Spleen (tissue), 11 donors: ENCODE measurements around the gene HDAC4. TPM values are rescaled to one million over a fixed set of nuclear protein-coding genes. Genes with fewer than 3 reads are reported as not detected.
A peak's percentile ranks its signal among the peaks of the same experiment; 100 is the strongest.

Experiments used
- DNase-seq: peaks from one replicate; pipeline ENCODE4 v3.0.0-alpha.2; 2020
- H3K27ac ChIP-seq, 8 donors: fragments of 200-600 bp; sonication (generic) in 7 of 8; 1 replicate in 4 of 8; 2 replicates in 4 of 8; pipeline versions ENCODE4 v1.5.0 to v1.8.0; 2016 to 2021; ENCODE audit warnings: inconsistent platforms in 4 of 8, mild to moderate bottlenecking in 4 of 8, moderate library complexity in 1 of 8
- H3K27me3 ChIP-seq, 7 donors: fragments of 200-600 bp; sonication (generic) in 6 of 7; replicated peaks in 1 of 7; 1 replicate in 4 of 7; 2 replicates in 3 of 7; pipeline versions ENCODE4 v1.5.0 to v1.8.0; 2016 to 2021; ENCODE audit warnings: inconsistent platforms in 3 of 7, mild to moderate bottlenecking in 1 of 7
- H3K36me3 ChIP-seq, 6 donors: fragments of 200-600 bp; sonication (generic) in 5 of 6; 1 replicate in 4 of 6; 2 replicates in 2 of 6; pipeline versions ENCODE4 v1.5.0 to v1.8.0; 2016 to 2021; ENCODE audit warnings: inconsistent platforms in 2 of 6
- H3K4me1 ChIP-seq, 6 donors: fragments of 200-600 bp; sonication (generic) in 5 of 6; 1 replicate in 3 of 6; 2 replicates in 3 of 6; pipeline versions ENCODE4 v1.5.0 to v1.8.0; 2016 to 2021; ENCODE audit warnings: inconsistent platforms in 3 of 6
- H3K4me3 ChIP-seq, 8 donors: fragments of 200-600 bp; sonication (generic) in 7 of 8; 1 replicate in 4 of 8; 2 replicates in 4 of 8; pipeline versions ENCODE4 v1.5.0 to v1.8.0; 2016 to 2021; ENCODE audit warnings: inconsistent platforms in 4 of 8, mild to moderate bottlenecking in 4 of 8, moderate library complexity in 2 of 8
- H3K9me3 ChIP-seq, 8 donors: fragments of 200-600 bp; sonication (generic) in 7 of 8; 1 replicate in 4 of 8; 2 replicates in 4 of 8; pipeline versions ENCODE4 v1.5.0 to v1.8.0; 2016 to 2021; ENCODE audit warnings: inconsistent platforms in 4 of 8
- CTCF ChIP-seq, 11 experiments: fragments of 200-600 bp in 7 of 11; fragments of 450-650 bp in 4 of 11; sonication (generic) in 4 of 11; IDR thresholded peaks in 8 of 11; conservative IDR thresholded peaks in 3 of 11; 1 replicate in 7 of 11; 2 replicates in 4 of 11; pipeline versions ENCODE4 v1.4.0 to v1.8.0; 2016 to 2021; ENCODE audit warnings: antibody characterized with exemption in 11 of 11, inconsistent platforms in 4 of 11, mild to moderate bottlenecking in 1 of 11
- POLR2A ChIP-seq, 3 donors: fragments of 450-650 bp; IDR thresholded peaks; one replicate each; pipeline ENCODE4 v1.5.1; 2017; ENCODE audit warnings: antibody characterized with exemption in 3 of 3, mild to moderate bottlenecking in 1 of 3
- POLR2AphosphoS5 ChIP-seq, 3 donors: sonication (generic); formaldehyde crosslinking; IDR thresholded peaks; one replicate each; pipeline ENCODE4 v1.5.1; 2017; ENCODE audit warnings: antibody characterized with exemption in 3 of 3
- WGBS, 5 donors: extraction: QIAGEN DNeasy Blood & Tissue Kit in 3 of 5; methylation state at CpG; one replicate each; pipeline versions ENCODE4 v1.1.5 to v1.1.7; 2013 to 2018; 5-methylcytosine and 5-hydroxymethylcytosine counted together
- intact Hi-C: fragments of 100-400 bp; cut with DNase I; formaldehyde crosslinking; loops from one replicate; pipeline ENCODE4 v1.15.0; 2023; ENCODE audit warnings: low total_unique reads
- polyA plus RNA-seq, 3 donors: library from polyadenylated mRNA; stranded (reverse); fragments of 200-250 nt; gene quantifications; one replicate each; pipeline ENCODE4 v1.2.1, GENCODE V29; 2013
- total RNA-seq, 7 donors: library from RNA; depleted of rRNA in 3 of 7; stranded (reverse); fragments of >200 nt in 3 of 7; fragmentation: NEBNext Ultra II Directional in 4 of 7; extraction: Animal tissue kit (Norgen Biotek cat#: 25700) in 4 of 7; gene quantifications; one replicate each; pipeline versions ENCODE4 v1.1.0 to v1.2.1, GENCODE V29; 2016 to 2021
- donor health status: healthy with polysubstance abuse.
- donor health status: DM: no; HTN: no; CAD: no; lungs with moderate emphysema.
- donor health status: DM: no; HTN: no; CAD: no.
- donor health status: Bipolar disorder and iron deficiency.
- donor health status: healthy.
- donor health status: DM: no; HTN: no; CAD: no.
- donor health status: DM: yes; HTN: yes; CAD: no.

Gene HDAC4
- total and polyA plus RNA-seq, 10 donors: 3.2 to 122 (median 69.5) TPM

- H3K4me3 ChIP-seq: no peak overlapping the region
- TF ChIP-seq POLR2AphosphoS5 (IDR thresholded peaks at IDR 0.05): peak in 1 of 3 donors; percentile 25
- no peak for TF ChIP-seq POLR2A (IDR thresholded peaks at IDR 0.05)
- peak in 10 of 11 experiments; percentile 37 to 74 (median 65) for TF ChIP-seq CTCF (IDR thresholded peaks at IDR 0.05 in 8 of 11, conservative IDR thresholded peaks at IDR 0.05 in 3 of 11)
- no peaks in the 10 kb centered on the region for H3K27me3 ChIP-seq
- 81 to 88% (median 85%) methylated on average over 25 to 29 of the region's 29 CpGs for WGBS, 5 donors
- no peaks in the 10 kb centered on the region for H3K9me3 ChIP-seq
- intact Hi-C loops: no loop called here
- no peaks in the 10 kb centered on the region for H3K4me1 ChIP-seq
- no peak overlapping the region for H3K27ac ChIP-seq
- H3K36me3 ChIP-seq: peaks cover 0 to 100% (median 58%) of the 10 kb centered on the region in 6 donors
- DNase-seq: peak; percentile 58
These were observed 256.7 kb downstream of the HDAC4 start for GRCh38 chr2:239143858-239144712.

GRCh38 chr2:239142806-239143205 is 258.0 kb downstream of the HDAC4 start:
- 94 to 97% (median 95%) methylated on average over 8 to 9 of the region's 9 CpGs for WGBS, 5 donors
- intact Hi-C loops: no loop called here
- H3K4me3 ChIP-seq: no peak overlapping the region
- TF ChIP-seq POLR2A (IDR thresholded peaks at IDR 0.05): no peak
- TF ChIP-seq POLR2AphosphoS5 (IDR thresholded peaks at IDR 0.05): no peak
- no peak for TF ChIP-seq CTCF (IDR thresholded peaks at IDR 0.05 in 8 of 11, conservative IDR thresholded peaks at IDR 0.05 in 3 of 11)
- no peak for DNase-seq
- no peak overlapping the region for H3K27ac ChIP-seq
- no peaks in the 10 kb centered on the region for H3K27me3 ChIP-seq
- H3K36me3 ChIP-seq: peaks cover 0 to 100% (median 63%) of the 10 kb centered on the region in 6 donors
- H3K9me3 ChIP-seq: no peaks in the 10 kb centered on the region
- H3K4me1 ChIP-seq: peaks cover 0 to 7% (median 0%) of the 10 kb centered on the region in 6 donors

GRCh38 chr2:239142296-239142695 is 258.5 kb downstream of the HDAC4 start:
- WGBS, 5 donors: 95 to 97% (median 96%) methylated on average over 12 to 13 of the region's 13 CpGs
- Histone ChIP-seq H3K9me3 (no peaks in the 10 kb centered on the region), H3K36me3 (peaks cover 0 to 100% (median 65%) of the 10 kb centered on the region in 6 donors), H3K27ac (no peak overlapping the region), H3K4me1 (peaks cover 0 to 10% (median 1%) of the 10 kb centered on the region in 6 donors), H3K4me3 (no peak overlapping the region), H3K27me3 (no peaks in the 10 kb centered on the region)
- peak in 1 of 3 donors; percentile 20 for TF ChIP-seq POLR2AphosphoS5 (IDR thresholded peaks at IDR 0.05)
- no peak for TF ChIP-seq CTCF (IDR thresholded peaks at IDR 0.05 in 8 of 11, conservative IDR thresholded peaks at IDR 0.05 in 3 of 11)
- TF ChIP-seq POLR2A (IDR thresholded peaks at IDR 0.05): no peak
- no peak for DNase-seq
- intact Hi-C loops: no loop called here
